ENCODE measurements around the gene RNF224.
A peak's percentile ranks its signal among the peaks of the same experiment; 100 is the strongest.

DNA sequence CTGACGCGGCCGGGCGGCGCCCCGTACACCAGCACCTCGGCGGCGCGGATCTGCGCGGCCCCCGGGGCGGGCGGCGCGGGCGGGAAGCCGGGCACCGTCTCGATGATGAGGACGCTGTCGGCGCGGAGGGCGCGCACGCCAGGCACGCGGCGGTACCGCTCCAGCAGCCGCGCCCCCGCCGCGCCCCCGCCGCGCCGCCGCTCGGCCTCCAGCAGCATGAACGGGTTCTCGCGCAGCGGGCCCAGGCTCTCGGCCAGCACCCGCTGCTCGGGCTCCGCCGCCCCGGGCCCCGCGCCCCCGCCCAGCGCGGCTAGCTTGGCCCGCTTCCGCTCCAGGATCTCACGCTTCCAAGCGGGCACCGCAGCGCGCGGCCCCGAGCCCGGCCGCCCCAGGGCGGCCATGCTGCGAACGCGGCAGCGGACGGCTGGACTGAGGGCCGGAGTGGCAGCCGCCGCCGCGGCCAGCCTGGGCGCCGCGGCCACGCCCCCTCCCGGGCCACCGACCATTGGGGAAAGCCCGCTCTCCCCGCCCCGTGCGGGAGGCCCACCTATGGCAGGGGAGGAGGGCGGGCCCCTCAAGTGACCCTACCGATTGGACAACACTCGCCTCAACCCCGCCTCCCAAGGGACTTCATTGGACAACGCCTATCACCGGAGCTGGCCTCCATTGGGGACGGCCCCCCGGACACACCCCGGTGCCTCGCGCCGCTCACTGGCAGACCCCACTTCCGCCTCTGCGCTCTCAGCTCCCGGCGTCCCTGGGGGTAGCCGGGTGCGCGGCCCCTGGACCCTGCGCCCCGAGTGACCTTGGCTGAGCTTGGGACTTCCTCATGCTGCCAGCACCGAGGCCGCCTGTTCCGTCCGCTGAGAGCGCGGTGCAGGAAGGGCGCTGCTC is 26.7 kb upstream of the RNF224 start, which contains the start of gene TPRN:
- TF ChIP-seq, protein P1, sequence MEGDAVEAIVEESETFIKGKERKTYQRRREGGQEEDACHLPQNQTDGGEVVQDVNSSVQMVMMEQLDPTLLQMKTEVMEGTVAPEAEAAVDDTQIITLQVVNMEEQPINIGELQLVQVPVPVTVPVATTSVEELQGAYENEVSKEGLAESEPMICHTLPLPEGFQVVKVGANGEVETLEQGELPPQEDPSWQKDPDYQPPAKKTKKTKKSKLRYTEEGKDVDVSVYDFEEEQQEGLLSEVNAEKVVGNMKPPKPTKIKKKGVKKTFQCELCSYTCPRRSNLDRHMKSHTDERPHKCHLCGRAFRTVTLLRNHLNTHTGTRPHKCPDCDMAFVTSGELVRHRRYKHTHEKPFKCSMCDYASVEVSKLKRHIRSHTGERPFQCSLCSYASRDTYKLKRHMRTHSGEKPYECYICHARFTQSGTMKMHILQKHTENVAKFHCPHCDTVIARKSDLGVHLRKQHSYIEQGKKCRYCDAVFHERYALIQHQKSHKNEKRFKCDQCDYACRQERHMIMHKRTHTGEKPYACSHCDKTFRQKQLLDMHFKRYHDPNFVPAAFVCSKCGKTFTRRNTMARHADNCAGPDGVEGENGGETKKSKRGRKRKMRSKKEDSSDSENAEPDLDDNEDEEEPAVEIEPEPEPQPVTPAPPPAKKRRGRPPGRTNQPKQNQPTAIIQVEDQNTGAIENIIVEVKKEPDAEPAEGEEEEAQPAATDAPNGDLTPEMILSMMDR (IDR thresholded peaks at IDR 0.05): peak in 1 of 5 experiments; percentile 49
- TF ChIP-seq POLR2A (IDR thresholded peaks at IDR 0.05) (peak; percentile 46 to 88), EP300 (IDR thresholded peaks at IDR 0.05) (peak in 1 of 2 donors; percentile 71)

Measured in tibial nerve (tissue), 4 donors.